ENCODE results near the gene ALOX15B. TPM values are rescaled to one million over a fixed set of nuclear protein-coding genes. Genes with fewer than 3 reads are reported as not detected.
"Not testable (repeated sequence)": the region's sequence is repeated elsewhere in the genome, so short reads cannot be mapped to it uniquely, and the experiment has no call there.

The ALOX15B gene
- total RNA-seq, 1 donor from 2014 or later: not detected

DNA sequence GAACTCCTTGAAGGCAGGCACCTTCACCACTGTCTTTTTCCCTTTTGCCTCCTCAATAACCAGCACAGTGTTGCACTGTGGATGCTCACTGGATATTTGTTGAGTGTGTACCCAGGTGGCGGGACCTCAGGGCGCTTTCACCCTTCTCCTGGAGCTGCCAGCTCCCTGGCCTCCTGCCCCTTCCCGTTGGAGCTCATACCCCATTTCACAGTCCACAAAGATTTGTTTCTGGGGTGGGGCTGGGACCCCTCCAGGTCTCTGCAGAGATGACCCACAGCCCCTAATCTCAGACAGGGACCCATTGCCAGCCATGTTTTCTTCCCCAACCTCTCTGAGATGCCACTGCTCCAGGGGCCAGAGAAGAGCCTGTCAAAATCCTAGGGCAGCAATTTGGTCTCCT is 36.2 kb downstream of the ALOX15B start:
- no peak overlapping the region for H3K4me3 Mint-ChIP-seq (ENCODE audit: low read depth)
- DNase-seq (ENCODE audit: low spot score): no peak
- intact Hi-C loops (cut with micrococcal nuclease): no loop called here
- H3K9me3 Mint-ChIP-seq: no peaks in the 10 kb centered on the region
- peaks cover 19% of the 10 kb centered on the region for H3K4me1 Mint-ChIP-seq (ENCODE audit: low read depth)
- H3K36me3 Mint-ChIP-seq (ENCODE audit: low read depth): no peaks in the 10 kb centered on the region
- H3K27ac Mint-ChIP-seq: no peak overlapping the region
- peaks cover 55% of the 10 kb centered on the region for H3K27me3 Mint-ChIP-seq (ENCODE audit: low read depth)

- intact Hi-C loops (cut with micrococcal nuclease): no loop called here
- Mint-ChIP-seq H3K27me3 (ENCODE audit: low read depth) (peaks cover 50% of the 10 kb centered on the region), H3K27ac (no peak overlapping the region), H3K9me3 (no peaks in the 10 kb centered on the region), H3K36me3 (ENCODE audit: low read depth) (no peaks in the 10 kb centered on the region), H3K4me1 (ENCODE audit: low read depth) (peaks cover 22% of the 10 kb centered on the region), H3K4me3 (ENCODE audit: low read depth) (no peak overlapping the region)
- DNase-seq (ENCODE audit: low spot score): no peak
Observed at GRCh38 chr17:8075574-8076342, 36.9 kb downstream of the ALOX15B start.

DNA sequence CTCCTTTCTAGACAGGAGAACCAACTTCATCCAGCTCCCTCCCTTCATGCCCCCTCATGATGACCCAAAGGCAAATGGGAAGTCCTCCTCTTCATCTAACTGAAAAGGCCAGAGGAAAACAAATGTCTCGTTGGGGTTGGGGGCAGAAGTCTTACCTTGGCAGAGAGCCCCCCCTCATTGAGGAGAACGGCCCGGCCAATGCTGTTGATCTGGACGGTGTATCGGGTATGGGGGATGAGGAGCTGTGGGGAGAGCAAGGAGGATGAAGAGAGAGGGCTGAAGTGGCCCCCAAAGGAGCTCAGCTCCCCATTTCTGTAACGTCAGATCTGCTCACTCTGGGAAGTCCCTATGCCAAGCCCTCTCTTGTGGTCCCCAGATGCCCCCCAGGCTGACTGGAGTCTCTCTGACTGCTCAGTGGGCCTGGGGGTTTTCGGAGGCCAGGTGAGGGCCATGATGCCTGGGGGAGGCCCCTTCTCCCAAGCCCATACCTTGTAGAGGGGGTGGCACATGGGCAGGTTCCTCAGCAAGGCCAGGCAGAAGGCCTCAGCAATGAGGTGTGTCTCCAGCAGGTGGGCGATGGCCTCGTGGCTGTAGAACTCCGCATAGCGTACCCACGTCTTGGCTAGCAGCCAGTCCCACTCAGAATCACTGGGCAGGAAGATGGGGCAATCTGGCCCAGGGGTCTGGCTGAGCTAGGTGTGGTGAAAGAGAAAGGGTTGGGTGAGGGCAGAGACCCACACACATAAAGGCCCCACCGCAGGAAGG is 37.8 kb downstream of the ALOX15B start:
- peaks cover 43% of the 10 kb centered on the region for H3K27me3 Mint-ChIP-seq (ENCODE audit: low read depth)
- H3K4me1 Mint-ChIP-seq (ENCODE audit: low read depth): peaks cover 22% of the 10 kb centered on the region
- no peak for DNase-seq (ENCODE audit: low spot score)
- no peak overlapping the region for H3K27ac Mint-ChIP-seq
- intact Hi-C loops (cut with micrococcal nuclease): no loop called here
- H3K4me3 Mint-ChIP-seq (ENCODE audit: low read depth): no peak overlapping the region
- H3K36me3 Mint-ChIP-seq (ENCODE audit: low read depth): no peaks in the 10 kb centered on the region
- no peaks in the 10 kb centered on the region for H3K9me3 Mint-ChIP-seq

GRCh38 chr17:8077939-8078338 is 39.1 kb downstream of the ALOX15B start:
- Mint-ChIP-seq H3K27me3 (ENCODE audit: low read depth) (peaks cover 31% of the 10 kb centered on the region), H3K4me1 (ENCODE audit: low read depth) (peaks cover 17% of the 10 kb centered on the region)
- H3K4me3 Mint-ChIP-seq (ENCODE audit: low read depth); DNase-seq (ENCODE audit: low spot score); intact Hi-C loops (cut with micrococcal nuclease); H3K36me3 Mint-ChIP-seq (ENCODE audit: low read depth); H3K27ac Mint-ChIP-seq; H3K9me3 Mint-ChIP-seq: not testable (repeated sequence)

GRCh38 chr17:8079291-8080207 is 40.7 kb downstream of the ALOX15B start:
- H3K27ac Mint-ChIP-seq: peak overlapping the region; percentile 74

GRCh38 chr17:8080208-8080798 is 41.4 kb downstream of the ALOX15B start:
- Mint-ChIP-seq H3K9me3 (no peaks in the 10 kb centered on the region), H3K4me3 (ENCODE audit: low read depth) (peak overlapping the region; percentile 86), H3K27me3 (ENCODE audit: low read depth) (peaks cover 12% of the 10 kb centered on the region), H3K36me3 (ENCODE audit: low read depth) (no peaks in the 10 kb centered on the region), H3K27ac (no peak overlapping the region), H3K4me1 (ENCODE audit: low read depth) (peaks cover 5% of the 10 kb centered on the region)
- intact Hi-C loops (cut with micrococcal nuclease): loop anchor here (1.0 to 10.0 kb wide), 2 partner anchors 38 to 224 kb away; partner anchors contain the start of gene ALOXE3
- no peak for DNase-seq (ENCODE audit: low spot score)

More at GRCh38 chr17:8079291-8080207, 40.7 kb downstream of the ALOX15B start:
- intact Hi-C loops (cut with micrococcal nuclease): loop anchor here (1.0 to 10.0 kb wide), 2 partner anchors 39 to 225 kb away; partner anchors contain the start of gene ALOXE3
- H3K4me1 Mint-ChIP-seq (ENCODE audit: low read depth): peaks cover 5% of the 10 kb centered on the region
- H3K27me3 Mint-ChIP-seq (ENCODE audit: low read depth): peaks cover 17% of the 10 kb centered on the region
- no peaks in the 10 kb centered on the region for H3K9me3 Mint-ChIP-seq
- peak overlapping the region; percentile 86 for H3K4me3 Mint-ChIP-seq (ENCODE audit: low read depth)
- peak; percentile 70 for DNase-seq (ENCODE audit: low spot score)
- no peaks in the 10 kb centered on the region for H3K36me3 Mint-ChIP-seq (ENCODE audit: low read depth)

- H3K4me1 Mint-ChIP-seq (ENCODE audit: low read depth): peaks cover 5% of the 10 kb centered on the region
- H3K4me3 Mint-ChIP-seq (ENCODE audit: low read depth): peak overlapping the region; percentile 86
- H3K9me3 Mint-ChIP-seq: no peaks in the 10 kb centered on the region
- peaks cover 8% of the 10 kb centered on the region for H3K27me3 Mint-ChIP-seq (ENCODE audit: low read depth)
- no peaks in the 10 kb centered on the region for H3K36me3 Mint-ChIP-seq (ENCODE audit: low read depth)
- intact Hi-C loops (cut with micrococcal nuclease): loop anchor here (1.0 to 10.0 kb wide), 2 partner anchors 37 to 224 kb away; partner anchors contain the start of gene ALOXE3
- no peak for DNase-seq (ENCODE audit: low spot score)
- no peak overlapping the region for H3K27ac Mint-ChIP-seq
Observed at GRCh38 chr17:8080799-8081219, 42.0 kb downstream of the ALOX15B start.

GRCh38 chr17:8081876-8082275 is 43.0 kb downstream of the ALOX15B start:
- Mint-ChIP-seq H3K27ac (no peak overlapping the region), H3K36me3 (ENCODE audit: low read depth) (no peaks in the 10 kb centered on the region), H3K9me3 (no peaks in the 10 kb centered on the region), H3K4me1 (ENCODE audit: low read depth) (peaks cover 5% of the 10 kb centered on the region), H3K27me3 (ENCODE audit: low read depth) (peaks cover 2% of the 10 kb centered on the region), H3K4me3 (ENCODE audit: low read depth) (peak overlapping the region; percentile 26)
- DNase-seq (ENCODE audit: low spot score): no peak
- intact Hi-C loops (cut with micrococcal nuclease): loop anchor here (10.0 kb wide), 1 partner anchor 223 kb away; no protein-coding TSS in a partner anchor

GRCh38 chr17:8082292-8082691 is 43.4 kb downstream of the ALOX15B start:
- Mint-ChIP-seq H3K36me3 (ENCODE audit: low read depth) (no peaks in the 10 kb centered on the region), H3K9me3 (no peaks in the 10 kb centered on the region), H3K27me3 (ENCODE audit: low read depth) (peaks cover under 1% of the 10 kb centered on the region), H3K27ac (no peak overlapping the region), H3K4me1 (ENCODE audit: low read depth) (peaks cover 5% of the 10 kb centered on the region), H3K4me3 (ENCODE audit: low read depth) (no peak overlapping the region)
- intact Hi-C loops (cut with micrococcal nuclease): loop anchor here (10.0 kb wide), 1 partner anchor 223 kb away; no protein-coding TSS in a partner anchor
- DNase-seq (ENCODE audit: low spot score): no peak

GRCh38 chr17:8084250-8084649 is 45.4 kb downstream of the ALOX15B start:
- H3K27me3 Mint-ChIP-seq (ENCODE audit: low read depth): peaks cover 7% of the 10 kb centered on the region
- no peaks in the 10 kb centered on the region for H3K9me3 Mint-ChIP-seq
- no peaks in the 10 kb centered on the region for H3K36me3 Mint-ChIP-seq (ENCODE audit: low read depth)
- peaks cover 3% of the 10 kb centered on the region for H3K4me1 Mint-ChIP-seq (ENCODE audit: low read depth)
- H3K4me3 Mint-ChIP-seq (ENCODE audit: low read depth): no peak overlapping the region
- DNase-seq (ENCODE audit: low spot score): no peak
- H3K27ac Mint-ChIP-seq: no peak overlapping the region
- intact Hi-C loops (cut with micrococcal nuclease): loop anchor here (10.0 kb wide), 1 partner anchor 221 kb away; no protein-coding TSS in a partner anchor

DNA sequence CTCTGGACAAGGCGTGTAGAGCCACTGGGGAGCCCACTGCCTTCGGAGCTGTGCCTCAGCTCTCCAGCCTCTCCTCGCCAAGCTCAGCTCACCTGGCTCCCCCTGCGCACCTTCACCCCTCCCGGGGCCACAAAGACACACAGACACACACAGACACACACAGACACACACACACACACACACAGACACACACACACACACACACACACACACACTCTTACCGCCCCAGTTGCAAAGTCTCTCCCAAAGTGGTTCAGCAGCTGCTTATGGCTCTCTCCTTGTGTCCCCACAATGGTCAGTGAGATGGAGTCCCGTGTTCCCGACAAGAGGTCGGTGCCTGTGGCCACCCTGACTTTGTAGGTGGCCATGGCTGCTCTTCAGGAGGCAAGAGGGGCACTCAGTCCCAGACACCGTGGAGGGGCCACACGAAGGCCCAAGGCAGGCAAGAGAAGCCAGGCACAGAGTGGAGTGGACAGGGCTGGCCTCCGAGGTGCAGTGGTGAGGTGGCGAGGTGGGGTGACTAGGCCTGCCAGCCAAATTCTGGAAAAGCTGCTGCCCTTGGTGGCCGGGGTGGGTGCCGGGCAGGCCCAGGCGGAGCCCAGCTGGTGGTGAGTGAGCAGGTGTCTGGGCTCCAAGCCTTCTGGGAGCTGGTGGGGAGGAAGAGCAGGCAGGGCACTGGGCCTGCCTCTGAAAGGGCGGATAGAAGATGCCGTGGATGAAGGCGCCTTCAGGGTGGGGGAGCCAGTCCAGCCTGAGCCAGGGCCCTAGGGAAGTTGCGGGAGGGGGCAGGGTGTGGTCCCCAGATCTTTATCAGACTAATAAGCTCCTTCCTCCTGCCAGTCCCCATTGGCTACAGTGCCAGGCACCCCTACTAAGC is 48.5 kb downstream of the ALOX15B start, which contains the start of gene ALOX12B:
Gene ALOX12B (minus strand): TSS at position 642 of the 877 bp plus-strand sequence. CDS start 274 bp downstream, at position 368.
- intact Hi-C loops (cut with micrococcal nuclease): loop anchor here (10.0 kb wide), 1 partner anchor 217 kb away; no protein-coding TSS in a partner anchor
- Mint-ChIP-seq H3K27me3 (ENCODE audit: low read depth) (peaks cover 15% of the 10 kb centered on the region), H3K36me3 (ENCODE audit: low read depth) (no peaks in the 10 kb centered on the region), H3K4me1 (ENCODE audit: low read depth) (no peaks in the 10 kb centered on the region), H3K27ac (no peak within 1 kb of the TSS), H3K9me3 (no peaks in the 10 kb centered on the region), H3K4me3 (ENCODE audit: low read depth) (no peak within 1 kb of the TSS)
- no peak for DNase-seq (ENCODE audit: low spot score)

Data from activated T-helper 2 cell treated with anti-CD3 and anti-CD28 coated beads, Interferon-gamma antibody, Interleukin-2, Interleukin-4, amounts not matched to agents 10 μg/mL and 5 μg/mL and 100 μg/mL, durations not matched to agents 14 hours and 24 hours and 36 hours (primary cell).